ENCODE measurements around the gene L1CAM. TPM values are rescaled to one million over a fixed set of nuclear protein-coding genes. Genes with fewer than 3 reads are reported as not detected.

The L1CAM gene
- total and polyA plus RNA-seq, 2 experiments from 2014 or later = 0.86 to 1.5 TPM

DNA sequence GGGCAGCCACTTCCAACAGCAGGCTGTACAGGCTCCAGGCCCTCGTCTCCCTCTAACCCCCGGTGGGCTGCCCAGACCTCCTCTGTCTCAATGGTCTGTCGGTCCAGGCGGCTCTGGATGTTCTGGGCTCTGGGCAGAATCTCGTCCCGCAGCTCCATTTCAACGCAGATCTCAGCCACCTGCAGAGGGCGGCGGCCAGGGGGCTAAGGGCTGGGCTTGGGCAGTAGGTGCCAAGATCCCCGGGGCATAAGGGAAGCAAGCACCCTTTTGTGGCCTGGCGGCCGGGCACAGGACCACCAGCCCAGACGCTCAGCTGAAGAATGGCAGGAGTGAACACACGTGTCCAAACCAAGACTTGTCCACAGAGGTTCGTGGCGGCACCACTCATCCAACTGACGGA, 27.7 kb upstream of the L1CAM start:
- Histone ChIP-seq H3K27ac (no peak overlapping the region), H3K4me1 (ENCODE audit: low read depth) (no peaks in the 10 kb centered on the region)
- no peak for DNase-seq (ENCODE audit: low read depth in 1 of 2, low spot score in 1 of 2)

DNA sequence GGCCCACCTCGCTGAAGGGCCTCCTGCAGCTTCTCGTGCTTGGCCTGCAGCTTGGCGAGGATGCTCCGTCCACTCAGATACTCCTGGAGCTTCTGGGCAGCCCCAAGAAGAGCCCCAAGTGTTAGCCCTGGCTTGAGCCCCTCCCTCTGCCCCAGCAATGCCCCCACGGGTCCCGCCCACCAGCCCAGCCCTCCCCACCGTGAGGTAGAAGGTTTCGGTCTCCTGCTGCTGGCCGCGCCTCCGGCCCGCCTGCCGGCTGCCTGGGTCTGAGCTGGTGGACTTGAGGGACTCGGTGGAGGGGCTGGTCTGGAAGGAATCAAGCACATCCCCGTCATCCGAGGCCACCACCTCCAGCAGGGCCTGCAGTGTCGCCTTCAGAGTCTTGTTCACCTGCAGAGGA, 27.2 kb upstream of the L1CAM start:
- Histone ChIP-seq H3K27me3 (no peaks in the 10 kb centered on the region), H3K9me3 (ENCODE audit: low read depth) (no peaks in the 10 kb centered on the region), H3K36me3 (no peaks in the 10 kb centered on the region), H3K4me1 (ENCODE audit: low read depth) (no peaks in the 10 kb centered on the region), H3K4me3 (no peak overlapping the region), H3K27ac (no peak overlapping the region)
- TF ChIP-seq CTCF (IDR thresholded peaks at IDR 0.05; ENCODE audit: low read depth, low read length) = no peak
- DNase-seq (ENCODE audit: low read depth in 1 of 2, low spot score in 1 of 2) = no peak

More for the DNA sequence above, 27.7 kb upstream of the L1CAM start:
- no peaks in the 10 kb centered on the region for H3K36me3 ChIP-seq
- TF ChIP-seq CTCF (IDR thresholded peaks at IDR 0.05; ENCODE audit: low read depth, low read length) = no peak
- no peaks in the 10 kb centered on the region for H3K9me3 ChIP-seq (ENCODE audit: low read depth)
- H3K4me3 ChIP-seq = no peak overlapping the region
- no peaks in the 10 kb centered on the region for H3K27me3 ChIP-seq

GRCh38 chrX:153911798-153912197, 25.8 kb upstream of the L1CAM start:
- Histone ChIP-seq H3K27me3 (no peaks in the 10 kb centered on the region), H3K36me3 (no peaks in the 10 kb centered on the region), H3K27ac (no peak overlapping the region), H3K4me3 (no peak overlapping the region), H3K9me3 (ENCODE audit: low read depth) (no peaks in the 10 kb centered on the region), H3K4me1 (ENCODE audit: low read depth) (no peaks in the 10 kb centered on the region)
- TF ChIP-seq CTCF (IDR thresholded peaks at IDR 0.05; ENCODE audit: low read depth, low read length) = no peak
- DNase-seq (ENCODE audit: low read depth in 1 of 2, low spot score in 1 of 2) = no peak

GRCh38 chrX:153910446-153910845, 24.5 kb upstream of the L1CAM start:
- no peaks in the 10 kb centered on the region for H3K27me3 ChIP-seq
- H3K4me1 ChIP-seq (ENCODE audit: low read depth) = no peaks in the 10 kb centered on the region
- no peak for TF ChIP-seq CTCF (IDR thresholded peaks at IDR 0.05; ENCODE audit: low read depth, low read length)
- H3K36me3 ChIP-seq = no peaks in the 10 kb centered on the region
- DNase-seq (ENCODE audit: low read depth in 1 of 2, low spot score in 1 of 2) = no peak
- no peak overlapping the region for H3K4me3 ChIP-seq
- H3K27ac ChIP-seq = no peak overlapping the region
- H3K9me3 ChIP-seq (ENCODE audit: low read depth) = no peaks in the 10 kb centered on the region

DNA sequence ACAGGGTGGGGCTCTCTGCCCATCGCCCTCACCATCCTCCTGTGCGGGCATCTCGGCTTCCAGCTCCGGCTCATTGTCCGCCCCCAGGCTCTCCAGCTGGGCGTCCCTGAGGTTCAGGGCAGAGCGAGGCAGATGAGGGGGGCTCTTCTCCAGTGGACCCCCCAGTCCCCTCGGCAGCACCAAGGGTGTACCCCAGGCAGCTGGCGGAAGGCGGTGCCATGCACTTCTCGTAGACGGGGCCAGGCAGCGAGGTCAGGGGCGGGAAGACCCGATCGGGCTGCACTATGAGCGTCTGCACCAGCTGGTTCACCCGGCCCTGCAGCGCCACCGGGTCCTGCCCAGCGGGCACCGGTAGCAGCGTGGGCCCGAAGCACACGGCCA, 24.0 kb upstream of the L1CAM start:
- Histone ChIP-seq H3K9me3 (ENCODE audit: low read depth) (no peaks in the 10 kb centered on the region), H3K36me3 (no peaks in the 10 kb centered on the region), H3K4me1 (ENCODE audit: low read depth) (no peaks in the 10 kb centered on the region), H3K27me3 (no peaks in the 10 kb centered on the region), H3K27ac (no peak overlapping the region), H3K4me3 (no peak overlapping the region)
- no peak for DNase-seq (ENCODE audit: low read depth in 1 of 2, low spot score in 1 of 2)
- no peak for TF ChIP-seq CTCF (IDR thresholded peaks at IDR 0.05; ENCODE audit: low read depth, low read length)
